NCI-H82 treated with DMSO at 0.1 percent for 48 hours (cell line): ENCODE measurements around the gene HYAL3.
"Not testable (repeated sequence)": the region's sequence is repeated elsewhere in the genome, so short reads cannot be mapped to it uniquely, and the experiment has no call there.

Experiments used
- DNase-seq: peaks from one replicate; lab custom pipeline; 2025; ENCODE audit not compliant: unreplicated experiment; lab: John Stamatoyannopoulos, UW

The HYAL3 gene

DNA sequence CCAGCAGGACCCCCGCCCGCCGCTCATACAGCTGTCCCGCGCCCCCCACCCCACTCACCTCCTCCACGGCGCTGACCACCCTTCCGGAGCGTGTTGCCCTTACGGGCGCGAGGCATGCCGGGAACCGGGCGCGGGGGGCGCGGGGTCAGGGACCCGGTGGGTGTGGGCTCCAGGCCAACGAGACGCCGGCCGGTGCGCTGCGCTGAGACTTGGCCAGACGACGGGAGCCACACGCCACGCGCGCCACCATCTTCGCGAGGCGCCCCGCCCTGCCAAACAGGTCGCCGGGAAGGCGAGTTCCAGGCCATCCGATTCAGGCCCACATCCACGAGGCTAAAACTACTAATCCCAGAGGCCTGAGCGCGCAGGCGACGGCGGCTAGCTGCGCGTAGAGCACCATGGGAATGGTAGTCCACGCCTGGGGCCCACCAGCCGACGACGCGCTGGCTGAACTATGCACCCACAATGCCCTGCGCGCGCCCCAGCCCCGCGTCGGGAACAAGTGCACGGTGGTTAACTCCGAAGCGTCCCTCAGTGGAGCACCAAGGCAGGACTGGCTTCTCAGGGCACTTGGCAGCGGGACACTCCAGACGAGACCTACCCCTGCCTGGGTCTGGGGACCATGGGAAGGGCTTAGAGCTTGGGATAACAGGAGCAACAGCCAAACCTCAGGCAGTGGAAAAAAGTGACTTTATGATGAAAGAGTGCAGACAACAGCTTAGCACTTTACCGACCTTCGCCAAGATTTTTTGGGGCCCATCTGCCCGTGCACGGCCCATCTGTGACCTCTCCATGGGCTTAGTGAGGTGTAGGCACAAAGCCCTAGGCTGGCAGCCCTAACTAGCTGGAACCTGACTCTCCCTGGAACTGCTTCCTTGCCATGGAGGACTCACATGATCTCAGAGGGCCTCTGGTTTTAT is 6.8 kb downstream of the HYAL3 start, which contains the start of gene IFRD2:
Gene IFRD2, minus strand, starts transcription at position 271 of the 920 bp plus-strand sequence. Its CDS starts 155 bp downstream, at position 116.
- DNase-seq, result peak; percentile 90

GRCh38 chr3:50290161-50290641 is 9.0 kb downstream of the HYAL3 start:
- DNase-seq, result no peak

DNA sequence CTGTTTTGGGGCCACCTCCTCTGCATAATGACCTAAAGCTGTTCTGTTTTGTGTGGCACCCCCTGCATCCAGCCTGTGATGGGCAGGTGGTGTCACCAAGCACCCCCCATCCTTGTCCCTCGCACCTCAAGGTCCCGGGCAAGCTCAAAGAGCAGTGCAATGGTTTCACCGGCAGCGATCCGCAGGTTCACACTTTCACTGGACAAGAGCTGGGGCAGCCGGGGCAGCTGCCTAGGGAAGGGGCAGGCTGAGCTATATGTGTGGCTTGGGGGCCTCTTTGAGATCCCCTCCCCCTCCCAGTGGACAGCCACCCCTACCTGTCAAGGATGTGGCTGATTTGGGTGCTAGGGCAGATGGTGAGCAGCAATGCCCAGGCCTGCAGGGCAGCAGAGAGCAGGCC is 10.1 kb downstream of the HYAL3 start:
- DNase-seq, result no peak

DNA sequence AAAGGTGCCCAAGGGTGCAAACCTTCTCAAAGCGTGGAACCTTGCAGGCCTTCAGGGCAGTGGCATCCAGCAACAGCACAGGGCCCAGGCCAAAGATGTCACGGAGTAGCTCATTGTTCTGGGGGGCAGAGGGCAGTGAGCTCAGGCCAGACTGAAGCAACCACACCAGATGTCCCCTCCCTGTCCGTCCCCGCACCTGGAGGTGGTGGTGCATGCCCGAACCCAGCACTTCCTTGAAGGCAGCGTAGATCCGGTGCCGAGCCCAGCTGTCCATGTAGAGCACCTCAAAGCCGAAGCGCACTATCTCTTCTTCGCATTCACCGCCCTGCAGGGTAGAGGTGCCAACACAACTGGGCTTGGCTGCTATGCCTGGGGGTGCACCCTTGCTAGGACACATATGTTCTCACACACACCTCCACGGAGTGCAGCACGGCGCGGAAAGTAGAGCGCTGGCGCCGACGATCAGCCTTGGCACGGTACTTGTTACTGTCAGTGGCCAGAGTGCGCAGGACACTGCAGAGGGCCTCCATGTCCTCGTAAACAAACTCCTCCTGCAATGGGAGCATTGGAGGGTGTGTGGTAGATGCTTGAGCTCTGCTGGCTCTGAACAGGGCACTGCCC is 10.7 kb downstream of the HYAL3 start:
- DNase-seq, result no peak

DNA sequence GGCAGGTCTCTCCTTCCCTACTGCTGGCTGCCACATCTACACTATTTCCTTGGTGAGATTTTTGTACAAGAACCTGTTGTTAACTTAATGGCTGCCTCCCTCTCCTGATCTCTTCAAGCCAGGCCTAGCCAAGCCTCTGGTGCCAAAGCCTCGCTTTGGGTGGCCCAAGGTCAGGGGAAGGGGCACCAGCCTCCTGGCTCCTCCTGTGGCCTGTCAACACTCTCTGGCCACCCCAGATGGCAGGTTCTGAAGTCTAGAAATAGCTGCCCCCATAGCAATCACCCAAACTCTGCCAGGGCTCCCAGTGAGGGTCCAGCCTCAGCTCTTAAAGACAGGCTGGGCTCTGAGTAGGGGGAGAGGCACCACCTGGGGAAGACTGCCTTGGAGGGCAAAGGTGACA is 11.9 kb downstream of the HYAL3 start:
- DNase-seq, result no peak

DNA sequence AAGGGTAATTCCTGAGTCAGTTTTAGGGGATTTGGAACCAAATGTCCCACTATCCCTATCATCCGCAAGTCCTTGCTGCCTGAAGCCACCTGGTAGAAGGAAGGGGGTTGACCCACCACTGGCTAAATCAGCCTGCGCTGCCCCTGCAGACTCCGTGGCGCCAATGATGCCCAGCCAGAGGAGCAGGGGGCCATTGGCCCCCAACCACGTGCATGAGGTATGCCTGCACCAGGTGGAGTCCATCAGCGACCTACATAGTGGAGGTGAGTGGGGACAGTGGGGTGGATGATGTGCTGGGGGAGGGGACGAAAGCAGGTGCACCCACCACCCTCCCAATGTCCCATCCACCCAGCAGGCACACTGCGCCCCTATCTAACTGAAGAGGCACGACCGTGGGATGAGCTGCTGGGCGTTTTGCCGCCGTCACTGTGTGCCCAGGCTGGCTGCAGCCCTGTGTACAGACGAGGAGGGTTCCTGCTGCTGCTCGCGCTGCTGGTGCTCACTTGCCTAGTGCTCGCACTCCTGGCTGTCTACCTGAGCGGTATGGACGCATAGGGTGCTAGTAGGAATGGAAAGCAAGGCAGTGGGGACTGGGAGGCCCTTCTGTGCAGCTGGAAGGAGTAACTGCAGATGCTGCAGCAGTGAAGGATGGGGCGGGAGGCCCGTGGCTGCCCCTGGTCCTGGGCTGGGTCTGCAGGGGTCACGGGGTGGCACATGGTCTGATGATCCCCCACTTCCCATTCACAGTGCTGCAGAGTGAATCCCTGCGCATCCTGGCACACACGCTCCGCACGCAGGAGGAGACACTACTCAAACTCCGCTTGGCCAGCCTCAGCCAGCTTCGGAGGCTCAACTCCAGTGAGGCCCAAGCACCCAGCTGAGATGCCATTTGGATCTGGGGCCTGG is 12.6 kb downstream of the HYAL3 start:
- DNase-seq, result no peak

DNA sequence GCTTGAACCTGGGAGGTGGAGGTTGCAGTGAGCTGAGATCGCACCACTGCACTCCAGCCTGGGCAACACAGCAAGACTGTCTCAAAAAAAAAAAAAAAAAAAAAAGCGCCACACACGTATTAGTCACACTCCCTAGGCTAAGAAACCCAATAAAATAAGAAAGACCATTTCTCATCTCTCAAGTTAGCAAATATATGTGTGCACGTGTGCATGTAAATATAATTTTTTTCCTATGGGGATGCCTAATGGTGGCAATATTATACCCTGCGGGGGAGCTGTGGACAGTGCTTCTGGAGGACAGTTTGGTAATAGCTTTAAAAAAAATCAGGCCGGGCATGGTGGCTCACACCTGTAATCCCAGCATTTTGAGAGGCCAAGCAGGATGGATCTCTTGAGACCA is 15.1 kb downstream of the HYAL3 start:
- not testable (repeated sequence) for DNase-seq

- no peak for DNase-seq
Observed at GRCh38 chr3:50279255-50280016, 19.8 kb downstream of the HYAL3 start.

- no peak for DNase-seq
Observed at GRCh38 chr3:50278880-50279224, 20.4 kb downstream of the HYAL3 start, which contains the start of gene LSMEM2. LSMEM2 (plus strand) TSS chr3:50279087; CDS start chr3:50279114, 27 bp downstream.

DNA sequence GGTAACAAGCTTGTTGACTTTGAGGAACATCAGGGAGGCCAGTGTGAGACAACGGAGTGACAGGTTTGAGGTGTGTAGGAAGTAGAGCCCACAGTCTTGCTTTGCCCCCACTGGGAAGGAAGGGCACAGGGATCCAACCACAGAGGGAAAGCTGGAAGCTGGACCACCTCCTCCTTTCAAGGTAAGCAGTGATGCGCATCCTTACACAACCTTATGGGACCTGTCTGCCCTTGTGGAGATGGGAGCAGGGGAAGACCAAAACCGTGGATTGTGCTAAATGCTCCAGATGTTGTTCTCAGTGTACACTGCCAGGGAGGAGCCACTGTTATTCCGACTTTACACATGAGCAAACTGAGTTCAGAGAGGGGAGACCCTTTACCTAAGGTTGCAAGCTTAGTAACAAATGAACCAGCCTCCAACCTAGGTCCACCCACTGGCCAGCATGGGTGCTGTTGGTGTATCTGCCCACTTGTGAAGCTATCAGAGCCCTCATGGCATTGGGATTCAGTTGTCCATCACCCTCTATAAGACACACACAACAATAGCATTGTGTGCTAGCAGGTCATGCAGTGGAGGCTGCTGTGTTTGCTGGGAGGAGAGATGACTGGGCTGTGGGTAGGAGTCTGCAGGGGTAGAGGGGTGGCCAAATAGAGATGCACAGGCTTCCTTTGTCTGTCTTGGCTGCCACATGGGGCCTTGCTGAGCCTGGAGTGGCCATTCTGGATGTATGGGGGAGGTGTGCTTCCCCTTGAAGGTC is 20.9 kb downstream of the HYAL3 start:
- DNase-seq, result no peak

DNA sequence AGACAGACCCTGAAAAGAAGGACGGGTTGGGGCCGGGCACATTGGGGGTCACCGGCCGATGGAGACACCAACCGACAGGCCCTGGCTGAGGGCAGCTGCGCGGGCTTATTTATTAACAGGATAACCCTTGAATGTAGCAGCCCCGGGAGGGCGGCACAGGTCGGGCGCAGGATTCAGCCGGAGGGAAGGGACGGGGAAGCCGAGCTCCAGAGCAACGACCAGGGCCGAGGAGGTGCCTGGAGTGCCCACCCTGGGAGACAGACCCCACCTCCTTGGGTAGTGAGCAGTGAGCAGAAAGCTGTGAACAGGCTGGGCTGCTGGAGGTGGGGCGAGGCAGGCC is 22.5 kb downstream of the HYAL3 start:
- DNase-seq, result no peak

DNA sequence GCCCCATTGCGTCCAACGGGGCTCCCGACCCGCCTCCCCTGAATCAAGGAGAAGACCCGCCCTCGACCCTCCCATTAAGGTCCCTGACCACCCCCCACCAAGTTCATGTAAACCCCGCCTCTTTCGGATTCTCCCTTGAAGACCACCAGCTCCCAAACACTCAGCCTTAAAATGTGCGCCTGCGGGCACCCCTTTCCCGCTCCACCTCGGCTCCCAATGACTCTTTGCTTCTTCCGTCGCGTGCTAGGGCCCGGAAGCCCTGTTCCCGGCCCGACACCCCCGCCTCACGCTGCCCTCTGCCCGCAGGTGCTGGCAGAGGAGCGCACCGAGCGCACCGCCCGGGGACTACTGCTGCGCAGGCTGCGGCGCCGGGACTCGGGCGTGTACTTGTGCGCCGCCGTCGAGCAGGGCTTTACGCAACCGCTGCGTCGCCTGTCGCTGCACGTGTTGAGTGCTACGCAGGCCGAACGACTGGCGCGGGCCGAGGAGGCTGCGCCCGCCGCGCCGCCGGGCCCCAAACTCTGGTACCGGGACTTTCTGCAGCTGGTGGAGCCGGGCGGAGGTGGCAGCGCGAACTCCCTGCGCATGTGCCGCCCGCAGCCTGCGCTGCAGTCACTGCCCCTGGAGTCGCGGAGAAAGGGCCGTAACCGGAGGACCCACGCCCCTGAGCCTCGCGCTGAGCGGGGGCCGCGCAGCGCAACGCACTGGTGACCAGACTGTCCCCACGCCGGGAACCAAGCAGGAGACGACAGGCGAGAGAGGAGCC is 23.0 kb downstream of the HYAL3 start:
- no peak for DNase-seq

- DNase-seq, result no peak
Observed at GRCh38 chr3:50275141-50275995, 23.8 kb downstream of the HYAL3 start.

- peak; percentile 43 for DNase-seq
Observed at GRCh38 chr3:50274371-50275104, 24.7 kb downstream of the HYAL3 start.

DNA sequence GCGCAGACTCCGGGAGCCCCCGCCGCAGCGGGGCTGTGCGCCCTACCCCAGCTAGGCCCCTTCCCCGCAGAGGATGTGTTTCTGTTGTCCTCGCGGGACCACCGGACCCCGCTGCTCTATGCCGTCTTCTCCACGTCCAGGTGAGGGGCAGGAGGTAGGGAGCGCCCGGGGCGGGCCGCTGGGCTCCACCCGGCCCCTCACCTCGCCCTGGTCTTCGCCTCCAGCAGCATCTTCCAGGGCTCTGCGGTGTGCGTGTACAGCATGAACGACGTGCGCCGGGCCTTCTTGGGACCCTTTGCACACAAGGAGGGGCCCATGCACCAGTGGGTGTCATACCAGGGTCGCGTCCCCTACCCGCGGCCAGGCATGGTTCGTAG is 25.5 kb downstream of the HYAL3 start:
- no peak for DNase-seq

DNA sequence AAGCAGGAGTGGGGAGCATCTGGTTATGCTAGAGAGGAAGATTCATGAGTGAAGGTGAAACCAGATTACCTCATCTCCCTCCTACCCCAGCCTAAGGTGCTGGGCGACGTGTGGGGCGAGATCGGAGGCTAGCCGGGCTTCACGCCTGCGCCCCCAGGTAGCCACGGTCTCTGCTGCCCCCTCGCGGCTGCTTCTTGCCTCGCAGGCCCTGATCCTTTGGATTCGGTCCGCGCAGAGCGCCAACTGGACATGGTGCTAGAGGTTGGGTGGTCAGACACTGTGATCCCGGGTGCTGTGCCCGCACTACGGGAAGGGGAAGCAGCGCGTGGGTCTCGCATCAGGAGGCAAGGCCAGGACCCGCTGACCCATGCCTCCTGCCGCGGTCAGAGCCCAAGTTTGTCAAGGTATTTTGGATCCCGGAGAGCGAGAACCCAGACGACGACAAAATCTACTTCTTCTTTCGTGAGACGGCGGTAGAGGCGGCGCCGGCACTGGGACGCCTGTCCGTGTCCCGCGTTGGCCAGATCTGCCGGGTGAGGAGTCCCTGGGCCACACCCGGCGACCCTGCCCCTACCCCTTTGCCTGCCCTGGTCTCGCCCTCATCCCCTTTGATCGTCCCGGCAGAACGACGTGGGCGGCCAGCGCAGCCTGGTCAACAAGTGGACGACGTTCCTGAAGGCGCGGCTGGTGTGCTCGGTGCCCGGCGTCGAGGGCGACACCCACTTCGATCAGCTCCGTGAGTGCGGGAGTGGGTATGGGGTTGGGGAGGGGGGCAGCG is 26.1 kb downstream of the HYAL3 start:
- DNase-seq, result peak; percentile 35

DNA sequence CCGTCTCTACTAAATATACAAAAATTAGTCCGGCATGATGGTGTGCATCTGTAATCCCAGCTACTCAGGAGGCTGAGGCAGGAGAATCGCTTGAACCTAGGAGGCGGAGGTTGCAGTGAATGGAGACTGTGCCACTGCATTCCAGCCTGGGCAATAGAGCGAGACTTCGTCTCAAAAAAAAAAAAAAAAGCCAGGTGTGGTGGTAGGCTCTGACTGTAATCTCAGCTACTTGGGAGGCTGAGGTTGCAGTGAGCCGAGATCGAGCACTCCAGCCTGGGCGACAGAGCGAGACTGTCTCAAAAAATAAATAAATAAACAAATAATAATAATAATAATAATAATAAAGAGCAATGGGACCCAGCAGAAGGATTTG is 26.7 kb downstream of the HYAL3 start:
- not testable (repeated sequence) for DNase-seq
